ENCODE results near the gene APCDD1.

The APCDD1 gene

GRCh38 chr18:10432781-10433180, 21.7 kb upstream of the APCDD1 start:
- no peak for DNase-seq

- DNase-seq: no peak
Observed at GRCh38 chr18:10436160-10436559, 18.3 kb upstream of the APCDD1 start.

GRCh38 chr18:10437837-10438236, 16.6 kb upstream of the APCDD1 start:
- DNase-seq: no peak

- no peak for DNase-seq
Observed at GRCh38 chr18:10439898-10440297, 14.5 kb upstream of the APCDD1 start.

- no peak for DNase-seq
Observed at GRCh38 chr18:10440884-10441283, 13.6 kb upstream of the APCDD1 start.

GRCh38 chr18:10441472-10441871, 13.0 kb upstream of the APCDD1 start:
- DNase-seq: no peak

- no peak for DNase-seq
Observed at GRCh38 chr18:10442551-10442971, 11.9 kb upstream of the APCDD1 start.

GRCh38 chr18:10443001-10443400, 11.4 kb upstream of the APCDD1 start:
- DNase-seq: no peak

GRCh38 chr18:10444314-10445006, 10.0 kb upstream of the APCDD1 start:
- no peak for DNase-seq

- no peak for DNase-seq
Observed at GRCh38 chr18:10449396-10449795, 5.0 kb upstream of the APCDD1 start.

GRCh38 chr18:10450986-10451385, 3.4 kb upstream of the APCDD1 start:
- DNase-seq: no peak

GRCh38 chr18:10453261-10453805, 1.1 kb upstream of the APCDD1 start:
- DNase-seq: no peak

GRCh38 chr18:10454681-10455557, 484 bp downstream of the APCDD1 start:
- no peak for DNase-seq

GRCh38 chr18:10455726-10456453, 1.5 kb downstream of the APCDD1 start:
- DNase-seq: no peak

GRCh38 chr18:10456718-10457117, 2.3 kb downstream of the APCDD1 start:
- no peak for DNase-seq

GRCh38 chr18:10457128-10457527, 2.7 kb downstream of the APCDD1 start:
- no peak for DNase-seq

- DNase-seq: no peak
Observed at GRCh38 chr18:10457767-10458166, 3.3 kb downstream of the APCDD1 start.

GRCh38 chr18:10458691-10459090, 4.3 kb downstream of the APCDD1 start:
- DNase-seq: no peak

GRCh38 chr18:10459587-10459986, 5.2 kb downstream of the APCDD1 start:
- DNase-seq: no peak

- no peak for DNase-seq
Observed at GRCh38 chr18:10460414-10461018, 6.1 kb downstream of the APCDD1 start.

- DNase-seq: no peak
Observed at GRCh38 chr18:10461989-10462388, 7.6 kb downstream of the APCDD1 start.

- no peak for DNase-seq
Observed at GRCh38 chr18:10462597-10462996, 8.2 kb downstream of the APCDD1 start.

- DNase-seq: no peak
Observed at GRCh38 chr18:10463096-10463495, 8.7 kb downstream of the APCDD1 start.

Measured in SIG-M5 (cell line).